ENCODE measurements around the gene CWC22.

DNA sequence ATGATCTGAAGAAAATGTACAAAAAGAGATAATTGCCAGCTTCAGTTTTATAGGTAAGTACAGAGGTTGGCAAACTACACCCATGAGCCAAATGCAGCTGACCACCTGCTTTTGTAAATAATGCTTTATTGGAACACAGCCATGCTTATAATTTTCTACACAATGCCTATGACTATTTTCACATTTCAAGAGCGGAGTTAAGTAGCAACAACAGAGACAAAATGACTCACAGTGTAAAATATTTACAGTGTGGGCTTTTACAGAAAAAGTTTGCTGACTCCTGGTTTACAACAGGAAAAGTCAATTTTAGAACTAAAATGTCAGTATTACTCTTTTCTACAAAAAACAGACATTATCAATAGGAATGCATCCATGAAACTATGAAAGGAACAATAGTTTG is 26.0 kb downstream of the CWC22 start:
- TF ChIP-seq POLR2AphosphoS5 (IDR thresholded peaks at IDR 0.05; ENCODE audit: low read depth, low read length) (no peak), TAF1 (IDR thresholded peaks at IDR 0.05; ENCODE audit: borderline replicate concordance, insufficient read depth, low read length) (no peak), SIN3A (IDR thresholded peaks at IDR 0.05; ENCODE audit: borderline replicate concordance, insufficient read depth, low read length) (no peak)
- TF ChIP-seq, protein P1, sequence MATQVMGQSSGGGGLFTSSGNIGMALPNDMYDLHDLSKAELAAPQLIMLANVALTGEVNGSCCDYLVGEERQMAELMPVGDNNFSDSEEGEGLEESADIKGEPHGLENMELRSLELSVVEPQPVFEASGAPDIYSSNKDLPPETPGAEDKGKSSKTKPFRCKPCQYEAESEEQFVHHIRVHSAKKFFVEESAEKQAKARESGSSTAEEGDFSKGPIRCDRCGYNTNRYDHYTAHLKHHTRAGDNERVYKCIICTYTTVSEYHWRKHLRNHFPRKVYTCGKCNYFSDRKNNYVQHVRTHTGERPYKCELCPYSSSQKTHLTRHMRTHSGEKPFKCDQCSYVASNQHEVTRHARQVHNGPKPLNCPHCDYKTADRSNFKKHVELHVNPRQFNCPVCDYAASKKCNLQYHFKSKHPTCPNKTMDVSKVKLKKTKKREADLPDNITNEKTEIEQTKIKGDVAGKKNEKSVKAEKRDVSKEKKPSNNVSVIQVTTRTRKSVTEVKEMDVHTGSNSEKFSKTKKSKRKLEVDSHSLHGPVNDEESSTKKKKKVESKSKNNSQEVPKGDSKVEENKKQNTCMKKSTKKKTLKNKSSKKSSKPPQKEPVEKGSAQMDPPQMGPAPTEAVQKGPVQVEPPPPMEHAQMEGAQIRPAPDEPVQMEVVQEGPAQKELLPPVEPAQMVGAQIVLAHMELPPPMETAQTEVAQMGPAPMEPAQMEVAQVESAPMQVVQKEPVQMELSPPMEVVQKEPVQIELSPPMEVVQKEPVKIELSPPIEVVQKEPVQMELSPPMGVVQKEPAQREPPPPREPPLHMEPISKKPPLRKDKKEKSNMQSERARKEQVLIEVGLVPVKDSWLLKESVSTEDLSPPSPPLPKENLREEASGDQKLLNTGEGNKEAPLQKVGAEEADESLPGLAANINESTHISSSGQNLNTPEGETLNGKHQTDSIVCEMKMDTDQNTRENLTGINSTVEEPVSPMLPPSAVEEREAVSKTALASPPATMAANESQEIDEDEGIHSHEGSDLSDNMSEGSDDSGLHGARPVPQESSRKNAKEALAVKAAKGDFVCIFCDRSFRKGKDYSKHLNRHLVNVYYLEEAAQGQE (IDR thresholded peaks at IDR 0.05; ENCODE audit: insufficient read depth in 1 of 2, low read depth in 2 of 2, low read length in 2 of 2) = no peak
